ENCODE measurements around the gene ITPRIP.
A peak's percentile ranks its signal among the peaks of the same experiment; 100 is the strongest.

GRCh38 chr10:104297697-104298660 is 40.3 kb downstream of the ITPRIP start:
- TF ChIP-seq CTCF (IDR thresholded peaks at IDR 0.05) (peak; percentile 79), EZH2 (IDR thresholded peaks at IDR 0.05) (no peak)

All from neural progenitor cell (in vitro differentiated cells).